Activated CD8-positive, alpha-beta memory T cell treated with anti-CD3 and anti-CD28 coated beads for 1 hour (primary cell): Measurements from ENCODE around the gene GSTM1.
"Not testable (repeated sequence)": the region's sequence is repeated elsewhere in the genome, so short reads cannot be mapped to it uniquely, and the experiment has no call there.

ENCODE experiments used
- DNase-seq, 2 donors: peaks; one replicate each; pipeline ENCODE4 v3.0.0-alpha.2; 2020; ENCODE audit warnings: low read depth in 1 of 2; ENCODE audit errors: extremely low read depth in 1 of 2

GSTM1 gene

DNA sequence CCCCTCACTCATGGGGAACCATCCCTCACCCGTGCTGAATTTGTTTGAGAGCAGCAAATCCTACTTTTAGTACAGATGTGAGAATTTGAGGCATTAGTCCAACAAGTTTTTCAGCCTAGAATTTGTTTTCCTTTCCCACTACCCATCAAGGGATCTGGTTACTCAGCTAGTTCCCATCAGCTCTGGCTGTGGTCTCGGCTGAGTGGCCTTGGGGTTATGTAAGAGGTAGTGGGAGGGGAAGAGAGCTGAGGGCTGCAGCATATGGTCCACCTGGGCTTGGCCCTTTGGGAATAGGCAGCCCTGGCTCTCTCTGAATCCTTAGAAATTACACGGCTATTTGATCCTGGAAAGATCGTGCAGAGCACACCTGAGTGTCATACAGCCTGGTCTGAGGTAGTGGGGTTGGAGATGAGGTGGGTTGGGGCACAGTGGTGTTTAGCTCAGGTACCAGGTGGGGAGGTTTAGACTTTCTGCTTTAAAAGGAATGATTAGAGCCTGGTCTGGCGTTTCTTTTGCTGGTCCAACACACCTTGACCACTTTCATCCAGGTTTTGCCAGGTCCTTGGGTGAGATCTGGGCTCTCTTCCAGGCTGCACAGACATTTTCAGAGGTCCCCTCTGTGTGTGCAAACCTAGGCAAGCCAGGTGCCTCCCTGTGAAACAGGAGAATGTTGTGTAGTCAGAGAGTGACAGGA lies 27.5 kb upstream of the GSTM1 start:
- DNase-seq: no peak

DNA sequence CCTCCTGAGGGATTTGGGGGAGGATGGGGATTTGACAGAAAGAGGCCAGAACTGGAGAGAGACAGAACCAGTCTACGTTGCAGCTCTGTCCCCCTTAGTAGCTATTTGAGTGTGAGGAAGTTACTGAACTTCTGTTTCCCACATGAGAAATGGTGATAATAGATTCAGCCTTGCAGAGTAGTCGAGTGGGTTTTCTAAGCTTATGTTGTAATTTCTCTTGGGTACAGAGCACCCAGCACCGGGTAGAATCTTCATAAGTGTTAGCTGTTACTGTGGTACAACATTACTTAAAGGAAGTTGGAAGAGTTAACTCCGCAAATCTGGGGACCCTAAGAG lies 27.0 kb upstream of the GSTM1 start:
- DNase-seq: not testable (repeated sequence)

DNA sequence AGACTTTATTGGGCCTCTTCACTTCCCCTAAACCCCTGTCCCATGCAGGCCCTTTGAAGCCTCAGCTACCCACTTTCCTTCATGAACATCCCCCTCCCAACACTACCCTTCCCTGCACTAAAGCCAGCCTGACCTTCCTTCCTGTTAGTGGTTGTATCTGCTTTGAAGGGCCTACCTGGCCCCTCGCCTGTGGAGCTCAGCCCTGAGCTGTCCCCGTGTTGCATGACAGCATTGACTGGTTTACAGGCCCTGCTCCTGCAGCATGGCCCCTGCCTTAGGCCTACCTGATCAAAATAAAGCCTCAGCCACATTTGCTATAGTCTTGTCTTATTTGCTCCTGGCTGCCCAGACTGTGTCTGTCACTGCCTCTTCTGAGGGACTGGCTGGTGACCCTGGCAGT lies 26.2 kb upstream of the GSTM1 start:
- DNase-seq: no peak

DNA sequence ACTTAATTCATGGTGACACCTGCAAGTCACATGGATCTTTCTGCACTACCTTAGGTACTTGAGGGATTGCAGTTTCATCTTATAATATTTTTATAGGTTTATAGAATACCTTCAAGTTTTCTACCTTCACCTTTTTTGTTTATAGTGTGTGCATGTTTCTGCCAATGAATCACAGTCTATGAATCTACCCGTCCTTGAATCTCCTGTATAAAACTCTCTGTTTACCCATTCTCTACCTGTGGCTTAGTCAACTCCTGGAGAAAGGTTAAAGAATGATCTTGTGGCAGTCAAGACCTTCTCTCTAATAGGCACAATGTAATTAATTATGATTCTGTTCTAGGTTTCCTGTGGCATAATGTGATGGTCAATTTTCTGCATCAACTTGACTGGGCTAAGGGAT lies 22.9 kb upstream of the GSTM1 start:
- DNase-seq: no peak

DNA sequence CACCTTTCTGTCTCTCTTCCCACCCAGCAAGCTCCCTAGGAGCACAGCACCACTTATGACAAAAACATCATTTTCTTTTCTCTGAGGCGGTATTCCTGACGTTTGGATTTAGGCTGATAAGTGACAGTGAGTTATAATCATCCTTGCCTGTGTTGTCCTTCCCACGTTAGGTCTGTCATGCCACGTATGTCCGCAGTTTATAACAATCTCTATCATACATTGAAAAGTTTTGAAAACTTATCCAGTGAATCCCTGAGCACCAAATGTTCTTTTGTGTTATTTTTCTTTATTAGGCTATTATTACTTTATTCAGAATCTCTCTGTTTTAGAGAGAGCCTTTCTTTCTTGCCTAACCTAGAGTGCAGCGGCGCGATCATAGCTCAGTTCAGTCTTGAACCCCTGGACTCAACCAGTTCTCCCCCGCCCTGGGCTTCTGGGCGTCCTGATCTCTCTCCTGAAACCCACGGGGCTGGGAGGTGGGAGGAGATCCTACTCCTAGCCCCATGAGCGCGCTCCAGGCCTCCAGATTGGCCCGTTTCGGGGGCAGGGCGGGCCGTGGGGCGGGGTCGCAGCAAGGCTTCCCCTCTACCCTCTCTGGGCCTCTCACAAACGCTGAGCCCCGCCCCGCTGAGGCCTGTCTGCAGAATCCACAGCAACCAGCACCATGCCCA lies 20.0 kb upstream of the GSTM1 start, which contains the start of gene GSTM2:
Gene GSTM2, plus strand, starts transcription at position 606 of the 671 bp plus-strand sequence. Its CDS starts 59 bp downstream, at position 665.
- DNase-seq: peak; percentile 48 to 55

DNA sequence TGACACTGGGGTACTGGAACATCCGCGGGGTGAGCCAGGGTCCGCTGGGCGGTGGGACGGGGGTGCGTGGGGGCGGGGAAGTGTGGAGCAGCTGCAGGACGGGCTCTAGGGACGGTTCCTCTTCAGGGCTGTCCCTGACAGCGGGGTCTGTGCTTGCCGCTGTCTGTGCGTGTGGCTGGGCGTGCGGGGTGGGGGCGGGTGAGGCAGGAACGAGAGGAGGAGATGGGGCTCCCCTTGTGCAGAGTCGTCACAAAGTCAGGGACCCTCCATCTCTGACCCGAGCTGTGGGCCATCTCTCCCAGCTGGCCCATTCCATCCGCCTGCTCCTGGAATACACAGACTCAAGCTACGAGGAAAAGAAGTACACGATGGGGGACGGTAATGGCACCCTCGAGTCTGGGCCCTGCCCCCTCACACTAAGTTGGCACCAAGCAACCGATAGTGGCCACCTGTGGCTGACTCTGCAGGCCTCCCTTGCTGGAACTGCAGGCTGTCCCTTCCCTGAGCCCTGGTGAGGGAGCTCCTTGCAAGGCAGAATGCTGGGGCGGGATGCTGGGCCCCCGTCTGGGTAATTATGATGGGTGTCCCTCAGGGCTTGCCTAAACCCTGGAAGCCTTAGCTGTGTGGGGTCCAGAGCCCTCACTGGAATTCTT lies 19.4 kb upstream of the GSTM1 start:
- DNase-seq: no peak

DNA sequence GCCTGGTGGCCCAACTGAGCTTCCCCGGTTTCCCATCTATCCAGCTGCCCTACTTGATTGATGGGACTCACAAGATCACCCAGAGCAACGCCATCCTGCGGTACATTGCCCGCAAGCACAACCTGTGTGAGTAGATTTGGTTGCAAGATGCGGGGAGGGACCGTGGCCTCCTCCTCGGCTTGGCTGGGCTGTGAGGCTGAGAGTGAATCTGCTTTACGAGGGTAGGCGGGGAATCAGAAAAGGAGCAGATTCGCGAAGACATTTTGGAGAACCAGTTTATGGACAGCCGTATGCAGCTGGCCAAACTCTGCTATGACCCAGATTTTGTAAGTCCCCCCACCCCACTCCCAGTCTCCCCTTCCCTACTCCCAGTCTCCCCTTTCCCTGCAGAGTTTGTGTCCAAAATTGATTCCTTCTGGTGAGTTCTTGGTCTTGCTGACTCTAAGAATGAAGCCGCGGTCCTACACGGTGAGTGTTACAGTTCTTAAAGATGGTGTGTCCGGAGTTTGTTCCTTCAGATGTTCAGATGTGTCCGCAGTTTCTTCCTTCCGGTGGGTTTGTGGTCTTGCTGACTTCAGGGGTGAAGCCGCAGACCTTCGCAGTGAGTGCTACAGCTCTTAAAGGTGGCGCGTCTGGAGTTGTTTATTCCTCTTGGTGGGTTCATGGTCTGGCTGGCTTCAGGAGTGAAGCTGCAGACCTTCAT lies 18.2 kb upstream of the GSTM1 start:
- no peak for DNase-seq

DNA sequence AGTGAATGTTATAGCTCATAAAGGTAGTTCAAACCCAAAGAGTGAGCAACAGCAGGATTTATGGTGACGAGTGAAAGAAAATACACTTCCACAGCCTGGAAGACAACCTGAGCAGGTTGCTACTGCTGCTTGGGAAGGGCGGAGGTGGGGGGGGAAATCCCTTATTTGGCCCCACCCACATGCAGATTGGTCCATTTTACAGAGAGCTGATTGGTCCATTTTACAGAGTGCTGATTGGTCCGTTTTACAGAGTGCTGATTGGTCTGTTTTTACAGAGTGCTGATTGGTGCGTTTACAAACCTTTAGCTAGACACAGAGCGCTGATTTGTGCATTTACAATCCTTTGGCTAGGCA lies 17.7 kb upstream of the GSTM1 start:
- not testable (repeated sequence) for DNase-seq

DNA sequence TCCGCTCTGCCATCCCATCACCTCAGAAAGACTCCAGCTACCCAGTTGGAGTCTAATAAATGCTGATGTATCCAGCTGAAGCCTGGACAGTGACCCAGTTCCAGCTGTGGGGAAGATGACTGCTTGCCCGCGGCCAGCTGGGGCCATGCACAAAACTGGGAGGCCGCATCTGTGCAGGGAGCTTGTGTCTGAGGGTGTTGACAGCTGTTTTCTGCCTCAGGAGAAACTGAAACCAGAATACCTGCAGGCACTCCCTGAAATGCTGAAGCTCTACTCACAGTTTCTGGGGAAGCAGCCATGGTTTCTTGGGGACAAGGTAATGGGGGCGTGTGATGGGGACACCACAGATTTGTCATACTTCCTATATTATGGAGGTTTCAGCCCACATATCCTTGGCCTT lies 16.6 kb upstream of the GSTM1 start:
- DNase-seq: no peak

DNA sequence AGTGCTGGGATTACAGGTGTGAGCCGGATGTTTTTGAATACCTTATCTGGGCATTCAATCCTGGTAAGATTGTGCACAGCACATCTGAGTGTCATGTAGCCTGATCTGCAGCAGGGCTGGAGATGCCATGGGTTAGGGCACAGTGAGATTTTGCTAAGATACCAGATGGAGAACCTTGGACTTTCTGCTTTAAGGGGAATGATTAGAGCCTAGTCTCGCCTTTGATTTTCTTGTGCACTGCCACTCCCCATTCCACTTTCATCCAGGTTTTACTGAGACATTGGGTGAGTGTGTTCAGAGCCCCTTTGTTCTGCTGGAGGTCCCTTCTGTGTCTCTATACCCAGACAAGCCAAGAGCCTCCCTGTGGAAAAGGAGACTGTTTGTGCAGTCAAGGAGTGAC lies 13.8 kb upstream of the GSTM1 start:
- not testable (repeated sequence) for DNase-seq

DNA sequence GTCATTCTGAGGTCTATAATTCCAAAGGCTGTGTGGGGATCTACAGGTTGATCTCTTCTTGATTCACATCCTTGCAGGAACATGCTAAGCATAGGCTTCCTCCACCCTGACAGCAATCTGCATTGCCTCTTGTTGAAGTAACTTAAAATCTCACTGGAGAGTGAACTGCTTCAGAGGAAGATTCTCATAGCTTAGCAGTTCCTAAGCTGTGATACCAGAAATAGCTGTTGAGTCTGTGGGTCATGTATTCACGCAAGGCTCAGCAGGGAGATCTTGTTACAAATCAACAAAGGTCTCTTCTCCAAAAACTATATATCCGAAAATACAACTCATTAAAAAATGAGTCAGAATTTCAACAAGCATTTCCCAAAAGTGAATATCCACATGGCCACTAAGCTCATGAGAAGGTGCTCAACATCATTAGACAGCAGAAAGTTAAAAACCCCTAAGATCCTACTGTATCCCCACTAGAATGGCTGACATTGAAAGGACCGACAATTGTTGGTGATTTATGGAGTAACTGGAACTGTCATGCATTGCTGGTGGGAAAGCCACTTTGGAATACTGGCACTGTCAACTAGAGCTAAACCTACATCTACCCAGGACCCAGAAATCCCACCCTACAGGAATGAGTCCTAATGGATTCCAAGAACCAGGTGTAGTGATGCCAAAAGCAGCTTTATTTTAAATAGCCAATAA lies 10.8 kb upstream of the GSTM1 start:
- not testable (repeated sequence) for DNase-seq

DNA sequence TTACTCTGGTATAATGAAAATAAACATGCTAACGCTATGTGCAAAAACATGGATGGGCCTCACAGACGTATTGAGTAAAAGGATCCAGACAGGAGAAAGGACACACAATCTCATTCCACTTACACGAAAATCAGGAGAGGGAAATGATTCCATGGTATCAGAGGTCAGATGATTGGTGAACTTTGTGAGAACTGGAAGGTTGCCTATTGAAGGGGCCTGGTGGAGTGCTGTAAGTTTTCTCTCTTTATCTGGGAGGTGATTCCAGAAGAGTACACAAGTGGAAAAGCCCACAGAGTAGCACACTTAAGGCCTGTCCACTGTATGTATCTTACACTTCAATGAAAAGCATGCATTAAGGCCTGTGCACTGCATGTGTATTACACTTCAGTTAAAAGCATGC lies 10.2 kb upstream of the GSTM1 start:
- DNase-seq: no peak

DNA sequence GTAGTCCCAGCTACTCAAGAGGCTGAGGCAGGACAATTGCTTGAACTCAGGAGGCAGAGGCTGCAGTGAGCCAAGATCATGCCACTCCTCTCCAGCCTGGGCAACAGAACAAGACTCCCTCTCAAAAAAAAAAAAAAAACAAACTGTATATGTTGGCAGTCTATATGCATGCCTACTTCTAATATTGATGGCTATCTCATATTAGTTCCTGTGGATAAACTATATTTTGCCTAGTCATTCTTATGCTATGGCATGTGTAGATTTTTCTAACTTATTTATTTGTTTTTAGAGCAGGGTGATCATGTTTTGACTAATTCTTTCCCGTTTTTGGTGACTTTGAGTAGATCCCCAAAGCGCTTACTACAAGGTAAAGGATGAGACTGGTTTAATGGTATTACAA lies 9.0 kb upstream of the GSTM1 start:
- DNase-seq: not testable (repeated sequence)

DNA sequence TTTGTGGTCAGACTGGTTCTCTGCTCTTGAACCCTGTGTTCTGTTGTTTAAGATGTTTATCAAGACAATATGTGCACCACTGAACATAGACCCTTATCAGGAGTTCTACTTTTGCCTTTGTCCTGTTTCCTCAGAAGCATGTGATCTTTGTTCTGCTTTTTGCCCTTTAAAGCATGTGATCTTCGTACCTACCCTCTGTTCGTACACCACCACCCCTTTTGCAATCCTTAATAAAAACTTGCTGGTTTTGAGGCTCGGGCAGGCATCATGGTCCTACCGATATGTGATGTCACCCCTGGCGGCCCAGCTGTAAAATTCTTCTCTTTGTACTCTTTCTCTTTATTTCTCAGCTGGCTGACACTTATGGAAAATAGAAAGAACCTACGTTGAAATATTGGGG lies 2.8 kb upstream of the GSTM1 start:
- not testable (repeated sequence) for DNase-seq

DNA sequence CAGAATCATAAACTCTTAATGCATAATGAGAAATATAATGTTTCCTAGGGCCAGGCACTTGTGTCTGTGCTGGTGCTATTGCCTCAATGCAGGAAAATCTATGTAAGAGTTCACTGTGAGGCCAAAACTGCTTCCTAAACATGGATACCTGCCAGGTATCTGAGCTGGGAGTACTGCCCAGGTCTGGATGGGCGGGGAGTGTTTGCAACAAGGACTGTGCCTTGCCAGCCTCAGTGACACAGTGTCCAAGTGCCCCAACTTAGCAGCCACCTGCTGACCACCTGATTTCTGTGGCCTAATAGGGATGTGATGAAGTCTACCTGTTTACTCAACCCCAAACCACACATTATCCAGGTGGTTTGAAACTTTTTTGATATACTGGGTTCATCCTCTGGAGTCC lies 2.2 kb upstream of the GSTM1 start:
- not testable (repeated sequence) for DNase-seq

DNA sequence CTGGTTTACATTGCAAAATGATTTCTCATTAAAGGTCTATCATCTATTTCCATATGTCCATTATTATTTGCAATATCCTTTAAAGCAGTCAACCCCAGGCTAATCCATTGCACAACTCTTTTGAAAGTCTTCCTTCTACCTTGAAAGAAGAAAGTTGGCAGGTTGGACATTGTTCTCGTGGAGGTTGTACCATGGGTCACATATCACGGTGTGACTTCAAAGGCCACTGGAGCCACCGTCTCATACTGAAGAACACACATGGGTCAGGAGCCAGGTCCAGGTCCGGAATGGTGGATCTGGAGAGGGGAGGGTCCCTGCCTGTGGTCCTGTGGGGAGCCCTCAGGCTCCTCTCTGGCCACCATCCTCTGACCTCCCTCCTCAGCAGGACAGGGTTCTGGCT lies 1.7 kb upstream of the GSTM1 start:
- not testable (repeated sequence) for DNase-seq

DNA sequence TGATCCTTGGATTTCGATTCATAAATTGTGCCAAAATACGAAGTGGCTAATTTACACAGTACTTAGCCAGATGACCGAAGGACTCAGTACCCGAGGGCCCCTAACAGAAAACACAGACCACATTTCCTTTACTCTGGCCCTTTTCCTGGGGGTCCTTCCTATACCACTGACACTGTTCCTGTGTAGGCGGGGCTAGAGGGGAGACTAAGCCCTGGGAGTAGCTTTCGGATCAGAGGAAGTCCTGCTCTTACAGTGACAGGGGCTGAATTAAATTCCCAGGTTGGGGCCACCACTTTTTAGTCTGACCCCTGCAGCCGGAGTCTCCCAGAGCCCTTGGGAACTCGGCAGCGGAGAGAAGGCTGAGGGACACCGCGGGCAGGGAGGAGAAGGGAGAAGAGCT lies 508 bp upstream of the GSTM1 start:
- DNase-seq: not testable (repeated sequence)

DNA sequence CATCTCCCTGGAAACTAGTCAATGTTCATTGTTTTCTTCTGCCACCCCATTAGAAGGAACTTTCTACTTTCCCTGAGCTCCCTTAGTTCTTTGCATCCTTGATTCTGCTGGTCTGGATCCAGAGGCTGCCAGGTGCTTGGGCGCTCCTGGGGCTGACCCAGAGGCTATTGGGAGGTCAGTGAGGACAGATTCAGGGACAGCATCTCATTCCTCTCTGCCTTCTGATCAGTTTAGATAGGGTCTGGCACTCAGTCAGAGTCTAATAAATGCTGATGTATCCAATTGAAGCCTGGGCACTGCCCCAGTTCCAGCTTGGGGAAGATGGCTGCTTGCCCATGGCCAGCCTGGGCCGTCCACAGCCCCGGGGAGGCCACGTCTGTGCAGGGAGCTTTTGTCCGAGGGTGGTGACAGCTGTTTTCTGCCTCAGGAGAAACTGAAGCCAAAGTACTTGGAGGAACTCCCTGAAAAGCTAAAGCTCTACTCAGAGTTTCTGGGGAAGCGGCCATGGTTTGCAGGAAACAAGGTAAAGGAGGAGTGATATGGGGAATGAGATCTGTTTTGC lies 2.3 kb downstream of the GSTM1 start:
- DNase-seq: no peak

DNA sequence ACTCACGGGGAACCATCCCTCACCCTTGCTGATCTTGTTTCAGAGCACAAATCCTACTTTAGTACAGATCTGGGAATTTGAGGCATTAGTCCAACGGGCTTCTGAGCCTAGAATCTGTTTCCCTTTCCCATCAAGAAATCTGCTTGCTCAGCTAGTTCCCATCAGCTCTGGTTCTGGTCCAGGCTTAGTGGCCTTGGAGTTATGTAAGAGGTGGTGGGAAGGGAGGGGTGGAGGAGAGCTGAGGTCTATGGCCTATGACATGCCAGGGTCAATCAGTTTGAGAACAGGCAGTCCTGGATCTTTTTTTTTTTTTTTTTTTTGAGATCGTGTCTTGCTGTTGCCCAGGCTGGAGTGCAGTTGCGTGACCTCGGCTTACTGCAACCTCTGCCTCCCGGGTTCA lies 4.1 kb downstream of the GSTM1 start:
- DNase-seq: no peak

DNA sequence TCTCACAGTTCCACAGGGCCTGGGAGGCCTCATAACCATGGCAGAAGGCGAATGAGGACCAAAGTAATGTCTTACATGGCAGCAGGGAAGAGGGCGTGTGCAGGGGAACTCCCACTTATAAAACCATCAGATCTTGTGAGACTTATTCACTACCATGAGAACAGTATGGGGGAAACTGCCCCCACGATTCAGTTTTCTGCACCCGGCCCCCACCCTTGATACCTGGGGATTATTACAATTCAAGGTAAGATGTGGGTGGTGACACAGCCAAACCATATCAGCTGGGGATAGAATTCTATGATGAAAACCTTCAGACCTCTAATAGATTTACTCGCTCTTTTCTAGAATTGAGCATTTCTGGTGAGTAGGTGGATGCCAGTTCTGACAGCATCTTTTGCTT lies 6.8 kb downstream of the GSTM1 start:
- DNase-seq: not testable (repeated sequence)

DNA sequence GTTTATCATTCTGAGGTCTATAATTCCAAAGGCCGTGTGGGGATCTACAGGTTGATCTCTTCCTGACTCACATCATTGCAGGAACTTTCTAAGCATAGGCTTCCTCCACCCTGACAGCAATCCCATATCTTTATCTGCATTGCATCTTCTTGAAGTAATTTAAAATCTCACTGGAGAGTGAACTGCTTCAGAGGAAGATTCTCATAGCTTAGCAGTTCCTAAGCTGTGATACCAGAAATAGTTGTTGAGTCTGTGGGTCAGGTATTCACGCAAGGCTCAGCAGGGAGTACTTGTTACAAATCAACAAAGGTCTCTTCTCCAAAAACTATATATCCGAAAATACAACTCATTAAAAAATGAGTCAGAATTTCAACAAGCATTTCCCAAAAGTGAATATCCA lies 7.5 kb downstream of the GSTM1 start:
- DNase-seq: not testable (repeated sequence)
